GM10266 (cell line): ENCODE results near the gene TAF4.

Experiments used
- DNase-seq: peaks from one replicate; pipeline ENCODE4 v3.0.0; 2012; ENCODE audit errors: extremely low spot score
- CTCF ChIP-seq: IDR thresholded peaks from 2 replicates; pipeline ENCODE4 v1.5.1; 2012; ENCODE audit warnings: mild to moderate bottlenecking, low read depth; ENCODE audit not compliant: control insufficient read depth, insufficient read depth; ENCODE audit errors: missing control alignments

Gene TAF4

GRCh38 chr20:61927826-61928541, 137.7 kb downstream of the TAF4 start:
- no peak for DNase-seq
- no peak for TF ChIP-seq CTCF

GRCh38 chr20:61927193-61927825, 138.4 kb downstream of the TAF4 start:
- no peak for TF ChIP-seq CTCF
- DNase-seq = no peak

- no peak for TF ChIP-seq CTCF
- no peak for DNase-seq
These were observed 138.9 kb downstream of the TAF4 start for GRCh38 chr20:61926796-61927192.

- no peak for TF ChIP-seq CTCF
These were observed 139.4 kb downstream of the TAF4 start for GRCh38 chr20:61926253-61926613.

GRCh38 chr20:61925555-61926252, 140.0 kb downstream of the TAF4 start:
- TF ChIP-seq CTCF = no peak
- DNase-seq = no peak

More at GRCh38 chr20:61926253-61926613, 139.4 kb downstream of the TAF4 start:
- no peak for DNase-seq

GRCh38 chr20:61924858-61925554, 140.7 kb downstream of the TAF4 start:
- TF ChIP-seq CTCF = no peak
- no peak for DNase-seq
